ENCODE measurements around the gene BICC1.

DNA sequence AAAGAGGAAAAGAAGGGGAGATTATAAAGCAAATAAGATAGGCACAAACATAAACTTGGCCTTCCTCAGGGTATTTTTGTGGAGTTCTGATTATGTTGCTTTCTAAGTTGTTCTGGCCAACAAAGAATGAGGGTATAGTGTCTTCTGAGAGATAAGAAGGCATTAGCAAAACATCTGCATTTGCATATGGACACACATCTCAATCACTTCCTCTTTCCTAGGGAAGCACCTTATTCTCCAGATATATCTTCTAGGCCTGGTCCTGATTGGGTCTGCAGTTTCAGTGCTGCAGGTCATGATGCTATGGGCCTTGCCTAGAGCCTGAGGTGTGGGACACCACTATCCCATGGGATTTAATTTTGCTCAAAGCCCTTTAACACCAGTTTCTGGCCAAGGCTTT is 355.0 kb downstream of the BICC1 start:
- TF ChIP-seq, protein P1, sequence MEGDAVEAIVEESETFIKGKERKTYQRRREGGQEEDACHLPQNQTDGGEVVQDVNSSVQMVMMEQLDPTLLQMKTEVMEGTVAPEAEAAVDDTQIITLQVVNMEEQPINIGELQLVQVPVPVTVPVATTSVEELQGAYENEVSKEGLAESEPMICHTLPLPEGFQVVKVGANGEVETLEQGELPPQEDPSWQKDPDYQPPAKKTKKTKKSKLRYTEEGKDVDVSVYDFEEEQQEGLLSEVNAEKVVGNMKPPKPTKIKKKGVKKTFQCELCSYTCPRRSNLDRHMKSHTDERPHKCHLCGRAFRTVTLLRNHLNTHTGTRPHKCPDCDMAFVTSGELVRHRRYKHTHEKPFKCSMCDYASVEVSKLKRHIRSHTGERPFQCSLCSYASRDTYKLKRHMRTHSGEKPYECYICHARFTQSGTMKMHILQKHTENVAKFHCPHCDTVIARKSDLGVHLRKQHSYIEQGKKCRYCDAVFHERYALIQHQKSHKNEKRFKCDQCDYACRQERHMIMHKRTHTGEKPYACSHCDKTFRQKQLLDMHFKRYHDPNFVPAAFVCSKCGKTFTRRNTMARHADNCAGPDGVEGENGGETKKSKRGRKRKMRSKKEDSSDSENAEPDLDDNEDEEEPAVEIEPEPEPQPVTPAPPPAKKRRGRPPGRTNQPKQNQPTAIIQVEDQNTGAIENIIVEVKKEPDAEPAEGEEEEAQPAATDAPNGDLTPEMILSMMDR (conservative IDR thresholded peaks at IDR 0.05; ENCODE audit: low read depth, low read length): no peak
- TF ChIP-seq EZH2 (IDR thresholded peaks at IDR 0.05; ENCODE audit: low read length, unreplicated experiment) (no peak), EZH2phosphoT487 (IDR thresholded peaks at IDR 0.05; ENCODE audit: borderline replicate concordance, low read length) (no peak)

All from PC-3 (cell line).